CD4-positive, alpha-beta T cell treated with Interleukin-17A for 4 hours (primary cell): ENCODE data around the gene RBM18.
A peak's percentile ranks its signal among the peaks of the same experiment; 100 is the strongest.

Source experiments
- DNase-seq: peaks from one replicate; pipeline ENCODE4 v3.0.0-alpha.2; 2020; ENCODE audit warnings: mixed read lengths

The RBM18 gene

GRCh38 chr9:122220673-122221182 lies 43.9 kb downstream of the RBM18 start:
- DNase-seq: no peak

- no peak for DNase-seq
Measured at GRCh38 chr9:122219856-122220672, 44.6 kb downstream of the RBM18 start.

- DNase-seq: no peak
Measured at GRCh38 chr9:122218935-122219855, 45.4 kb downstream of the RBM18 start.

- no peak for DNase-seq
Measured at GRCh38 chr9:122218071-122218934, 46.3 kb downstream of the RBM18 start.

GRCh38 chr9:122217640-122218039 lies 47.0 kb downstream of the RBM18 start:
- DNase-seq: no peak

- no peak for DNase-seq
Measured at GRCh38 chr9:122216798-122217418, 47.7 kb downstream of the RBM18 start.

- no peak for DNase-seq
Measured at GRCh38 chr9:122216138-122216797, 48.4 kb downstream of the RBM18 start.

- no peak for DNase-seq
Measured at GRCh38 chr9:122215663-122216062, 49.0 kb downstream of the RBM18 start.

GRCh38 chr9:122214507-122214906 lies 50.1 kb downstream of the RBM18 start:
- no peak for DNase-seq

- DNase-seq: peak; percentile 64
Measured at GRCh38 chr9:122213589-122214413, 50.8 kb downstream of the RBM18 start.

- DNase-seq: no peak
Measured at GRCh38 chr9:122213102-122213588, 51.5 kb downstream of the RBM18 start.

- DNase-seq: no peak
Measured at GRCh38 chr9:122212473-122213004, 52.1 kb downstream of the RBM18 start.

- no peak for DNase-seq
Measured at GRCh38 chr9:122209451-122209850, 55.2 kb downstream of the RBM18 start.

- DNase-seq: no peak
Measured at GRCh38 chr9:122207096-122207495, 57.5 kb downstream of the RBM18 start.

- DNase-seq: no peak
Measured at GRCh38 chr9:122206118-122207046, 58.3 kb downstream of the RBM18 start.

- no peak for DNase-seq
Measured at GRCh38 chr9:122205176-122205575, 59.5 kb downstream of the RBM18 start.

- no peak for DNase-seq
Measured at GRCh38 chr9:122204491-122204890, 60.1 kb downstream of the RBM18 start.

- DNase-seq: no peak
Measured at GRCh38 chr9:122204055-122204454, 60.6 kb downstream of the RBM18 start.

GRCh38 chr9:122202111-122202510 lies 62.5 kb downstream of the RBM18 start:
- DNase-seq: no peak
